ENCODE results near the gene TESMIN. TPM values are rescaled to one million over a fixed set of nuclear protein-coding genes. Genes with fewer than 3 reads are reported as not detected.

The TESMIN gene
- total RNA-seq, 1 donor from 2014 or later = 11.0 TPM

GRCh38 chr11:68661697-68662603, 89.4 kb downstream of the TESMIN start:
- intact Hi-C loops (cut with micrococcal nuclease) = no loop called here

- intact Hi-C loops (cut with micrococcal nuclease) = no loop called here
Measured at GRCh38 chr11:68661014-68661413, 90.3 kb downstream of the TESMIN start.

GRCh38 chr11:68660066-68660810, 91.1 kb downstream of the TESMIN start:
- intact Hi-C loops (cut with micrococcal nuclease) = no loop called here

- intact Hi-C loops (cut with micrococcal nuclease) = no loop called here
Measured at GRCh38 chr11:68659158-68659921, 92.0 kb downstream of the TESMIN start.

GRCh38 chr11:68658661-68659060, 92.7 kb downstream of the TESMIN start:
- intact Hi-C loops (cut with micrococcal nuclease) = no loop called here

- intact Hi-C loops (cut with micrococcal nuclease) = no loop called here
Measured at GRCh38 chr11:68658097-68658496, 93.2 kb downstream of the TESMIN start.

Other genes starting within 250 kb of the TESMIN start
- not detected in 2 replicates for gene GAL, start 67.0 kb downstream of the TESMIN start, total RNA-seq
- 56.1 and 57.4 TPM in 2 replicates for gene CPT1A, start 90.4 kb upstream of the TESMIN start, total RNA-seq
- gene MRPL21, start 152.3 kb upstream of the TESMIN start, total RNA-seq = 67.7 and 69.1 TPM in 2 replicates
- 27.2 and 27.4 TPM in 2 replicates for gene IGHMBP2, start 152.4 kb upstream of the TESMIN start, total RNA-seq
- not detected in 2 replicates for gene MRGPRD, start 229.5 kb upstream of the TESMIN start, total RNA-seq